Stimulated activated CD8-positive, alpha-beta memory T cell treated with anti-CD3 and anti-CD28 coated beads, Interleukin-7, amount 100 ng/mL, for 1 hour (primary cell): ENCODE results near the gene ASXL1.

Source experiments
- DNase-seq, 2 donors: peaks; one replicate each; pipeline ENCODE4 v3.0.0-alpha.2; 2020; ENCODE audit warnings: low read depth in 2 of 2

The ASXL1 gene

DNA sequence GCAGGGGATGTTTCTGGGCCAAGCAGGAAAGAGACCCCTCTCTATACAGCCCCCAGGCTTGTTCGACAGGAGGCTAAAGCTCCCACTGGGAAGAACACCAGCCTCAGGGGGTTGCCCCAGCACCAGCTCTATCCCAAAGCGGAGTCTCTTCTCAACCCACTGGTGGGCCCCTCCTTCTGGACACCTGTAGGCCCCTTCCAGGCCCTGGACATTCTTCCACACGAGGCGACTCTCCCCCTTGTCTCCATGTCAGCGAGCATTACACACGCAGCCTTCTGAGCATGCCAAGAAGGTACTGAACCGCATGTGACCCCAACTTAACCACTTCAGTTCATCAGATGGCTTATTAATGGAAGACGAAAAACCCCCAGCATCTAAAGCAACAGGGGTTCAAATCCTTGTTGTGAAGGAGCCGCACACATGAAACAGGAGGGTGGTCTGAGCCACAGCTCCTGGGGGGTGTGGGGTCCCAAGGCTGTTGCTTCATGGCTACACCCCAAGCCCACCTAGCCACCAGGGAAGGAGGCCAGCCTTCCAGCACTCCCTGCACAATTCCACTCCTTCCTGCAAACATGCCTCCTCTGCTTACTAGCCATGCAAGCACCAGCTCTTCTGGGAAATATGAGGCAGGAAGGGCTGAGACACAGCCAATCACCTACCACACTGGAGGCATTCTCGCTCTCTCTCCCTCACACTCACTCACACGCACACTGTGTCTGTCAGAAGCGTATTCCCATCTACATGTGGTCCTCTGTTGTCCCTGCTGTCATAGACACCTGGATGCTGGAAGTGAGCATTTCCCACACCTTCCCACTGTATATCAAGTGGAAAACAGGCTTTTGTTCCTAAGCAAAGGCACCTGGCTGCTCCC lies 122.5 kb downstream of the ASXL1 start:
- DNase-seq, result no peak

DNA sequence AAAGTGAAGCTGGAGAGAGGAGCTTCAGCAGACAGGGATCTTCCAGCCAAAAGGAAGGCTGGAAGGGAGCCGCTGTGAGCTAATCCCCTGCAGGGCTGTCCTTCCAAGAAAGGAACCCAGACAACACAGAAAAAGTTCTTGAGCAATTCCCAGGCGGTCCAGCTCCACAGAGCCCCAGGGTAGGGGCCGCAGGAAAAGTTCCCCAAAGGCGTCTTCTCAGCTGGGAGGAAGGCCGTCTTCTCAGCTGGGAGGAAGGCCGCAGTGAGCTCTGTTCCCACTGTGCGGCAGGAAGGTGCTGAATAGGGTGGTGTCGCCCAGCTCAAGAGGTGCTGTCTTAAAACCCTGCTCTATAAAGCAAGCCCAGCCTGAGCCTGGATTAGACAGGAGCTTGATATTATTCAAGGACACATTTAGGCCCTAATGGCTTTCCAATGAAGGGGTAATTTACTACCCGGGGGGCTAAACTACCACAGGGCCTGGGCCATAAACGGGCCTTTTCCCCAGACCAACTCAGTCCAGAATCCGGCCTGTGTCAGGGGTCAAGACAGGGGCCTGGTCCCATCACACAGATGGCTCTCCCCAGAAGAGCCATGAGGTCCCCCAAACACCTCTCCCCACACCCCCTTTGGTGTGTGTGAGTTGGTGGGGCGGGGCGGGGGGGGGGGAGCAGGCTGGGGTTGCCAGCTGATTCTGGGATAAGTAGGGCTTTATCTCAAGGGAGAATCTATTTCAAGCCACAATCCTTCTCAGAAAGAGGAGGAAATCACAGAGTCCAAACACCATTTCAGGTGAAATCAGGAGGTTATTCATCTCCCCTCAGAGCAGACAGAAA lies 123.4 kb downstream of the ASXL1 start:
- DNase-seq, result no peak

DNA sequence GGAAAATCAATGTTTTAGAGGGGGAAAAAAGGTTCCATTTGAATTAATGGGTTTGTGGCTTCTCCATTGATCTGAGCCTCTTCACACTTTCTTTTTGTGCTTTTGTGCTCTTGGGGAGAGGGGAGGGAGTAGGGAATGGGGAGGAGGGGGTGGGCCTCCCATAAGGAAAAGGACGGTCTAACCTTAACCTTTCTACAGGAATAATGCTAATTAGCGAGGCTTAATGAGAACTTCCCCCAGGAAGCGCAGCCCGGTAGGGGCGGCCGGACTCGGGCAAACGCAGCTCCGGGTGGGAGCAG lies 124.0 kb downstream of the ASXL1 start:
- DNase-seq, result no peak

DNA sequence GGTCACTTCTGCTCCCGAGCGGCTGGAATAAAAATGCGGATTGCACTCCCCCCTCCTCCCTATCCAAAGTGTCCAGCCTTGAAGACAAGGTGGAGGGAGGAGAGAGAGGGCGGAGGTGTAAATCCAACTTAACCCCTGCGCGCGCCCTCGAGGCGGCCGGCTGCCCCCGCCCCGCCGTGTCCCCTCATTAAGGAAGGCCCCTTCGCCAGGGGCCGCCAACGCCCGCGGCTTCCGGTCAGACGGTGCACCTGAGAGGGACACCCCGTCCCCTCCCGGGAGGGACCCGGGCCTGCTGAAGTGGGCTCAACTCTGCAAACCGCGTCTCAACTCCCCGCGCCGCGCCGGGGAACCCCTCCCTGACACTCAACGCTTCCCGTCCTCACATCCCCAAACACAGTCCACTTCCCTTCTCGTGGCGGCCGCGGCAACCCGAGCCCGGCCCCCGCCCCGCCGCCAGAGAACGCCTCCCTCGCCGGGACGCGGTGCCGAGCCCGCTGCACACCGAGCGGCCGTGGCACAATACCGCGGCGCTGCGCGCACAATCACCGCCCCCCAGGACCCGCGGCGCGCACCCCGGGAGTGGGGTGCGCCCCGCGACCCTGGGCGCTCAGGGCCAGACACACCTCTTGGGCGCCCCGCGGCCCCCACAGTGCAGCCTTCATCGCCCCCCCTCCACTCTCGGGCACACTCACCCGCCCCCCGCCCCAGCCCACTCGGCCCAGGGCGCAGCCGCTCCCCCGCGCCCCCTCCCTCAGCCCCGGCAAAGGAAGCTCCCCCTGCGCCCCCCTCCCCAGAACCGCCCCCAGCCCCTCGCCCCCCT lies 124.5 kb downstream of the ASXL1 start:
- DNase-seq, result no peak

DNA sequence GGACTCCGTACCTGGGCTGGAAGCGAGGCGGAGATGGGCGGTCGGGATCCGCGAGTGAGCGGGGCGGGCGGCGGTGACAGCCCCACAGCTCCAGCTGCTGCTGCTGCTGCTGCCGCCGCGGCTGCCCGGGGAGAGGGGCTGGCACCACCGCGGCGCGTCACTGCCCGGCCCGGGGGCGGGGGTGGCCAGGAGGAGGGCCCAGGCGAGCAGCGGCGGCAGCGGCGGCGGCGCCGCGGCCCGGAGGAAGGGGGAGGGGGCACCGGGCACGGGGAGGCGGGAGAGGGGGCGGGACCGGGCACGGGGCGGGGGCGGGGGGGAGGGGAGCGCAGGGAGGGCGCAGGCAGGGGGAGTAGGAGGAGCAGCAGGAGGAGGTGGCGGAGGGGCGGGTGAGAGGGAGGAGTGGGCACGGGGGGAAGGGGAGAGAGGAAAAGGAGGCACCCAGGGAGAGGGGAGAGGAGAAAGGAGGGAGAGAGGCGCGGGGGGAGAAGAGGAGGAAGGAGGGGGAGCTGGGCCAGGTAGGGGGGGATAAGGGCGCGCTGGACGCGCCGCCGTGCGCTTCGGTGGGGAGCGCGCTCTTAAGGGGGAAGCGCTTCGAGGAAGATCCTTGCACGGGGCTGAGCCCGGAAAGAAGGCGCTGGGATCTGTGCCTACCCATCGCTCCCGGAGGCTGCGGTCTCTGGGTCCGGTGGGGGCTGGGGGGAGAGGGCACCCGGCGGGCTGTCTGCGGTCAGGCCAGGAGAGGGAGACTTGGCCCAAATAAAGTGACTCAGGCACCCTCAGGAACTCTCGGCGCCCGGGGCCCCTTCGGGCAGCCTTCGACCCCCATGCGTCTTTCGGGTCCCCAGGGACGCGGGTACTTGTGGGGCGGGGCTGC lies 125.5 kb downstream of the ASXL1 start:
- DNase-seq, result peak; percentile 30 to 37

DNA sequence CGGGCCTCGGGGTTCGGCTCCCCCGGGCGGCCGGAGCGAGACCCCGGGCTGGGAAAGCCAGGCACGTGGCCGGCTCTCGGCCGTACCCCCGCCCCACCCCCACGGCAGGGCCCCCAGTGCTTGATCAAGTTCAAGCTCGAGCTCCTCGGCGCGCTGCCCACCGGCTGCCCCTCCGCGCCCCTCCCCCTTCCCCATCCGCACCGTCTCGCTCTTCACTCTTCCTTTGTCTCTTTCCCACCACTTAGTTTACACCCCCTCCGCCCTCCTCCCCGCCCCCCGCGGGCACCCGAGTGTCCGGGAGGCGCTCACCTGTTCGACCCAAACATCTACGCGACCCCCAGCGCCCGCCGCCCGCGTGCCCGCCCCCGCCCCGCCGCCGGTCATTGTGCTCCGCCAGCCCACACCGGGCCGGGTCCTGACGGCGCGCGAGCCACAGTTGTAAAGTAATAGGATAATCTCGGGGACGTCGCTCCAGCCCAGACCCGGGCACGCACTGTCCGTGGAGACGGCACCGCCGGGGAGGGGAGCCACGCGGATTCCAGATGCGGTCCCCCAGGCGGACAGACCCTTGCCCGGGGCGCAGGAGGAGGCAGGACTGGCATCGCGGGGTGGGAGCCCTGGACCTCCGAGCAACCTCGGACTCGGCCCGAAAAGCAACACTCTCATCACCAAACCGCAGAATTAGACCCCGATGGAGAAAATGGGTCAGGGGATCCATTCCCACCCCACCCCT lies 126.3 kb downstream of the ASXL1 start:
- no peak for DNase-seq

DNA sequence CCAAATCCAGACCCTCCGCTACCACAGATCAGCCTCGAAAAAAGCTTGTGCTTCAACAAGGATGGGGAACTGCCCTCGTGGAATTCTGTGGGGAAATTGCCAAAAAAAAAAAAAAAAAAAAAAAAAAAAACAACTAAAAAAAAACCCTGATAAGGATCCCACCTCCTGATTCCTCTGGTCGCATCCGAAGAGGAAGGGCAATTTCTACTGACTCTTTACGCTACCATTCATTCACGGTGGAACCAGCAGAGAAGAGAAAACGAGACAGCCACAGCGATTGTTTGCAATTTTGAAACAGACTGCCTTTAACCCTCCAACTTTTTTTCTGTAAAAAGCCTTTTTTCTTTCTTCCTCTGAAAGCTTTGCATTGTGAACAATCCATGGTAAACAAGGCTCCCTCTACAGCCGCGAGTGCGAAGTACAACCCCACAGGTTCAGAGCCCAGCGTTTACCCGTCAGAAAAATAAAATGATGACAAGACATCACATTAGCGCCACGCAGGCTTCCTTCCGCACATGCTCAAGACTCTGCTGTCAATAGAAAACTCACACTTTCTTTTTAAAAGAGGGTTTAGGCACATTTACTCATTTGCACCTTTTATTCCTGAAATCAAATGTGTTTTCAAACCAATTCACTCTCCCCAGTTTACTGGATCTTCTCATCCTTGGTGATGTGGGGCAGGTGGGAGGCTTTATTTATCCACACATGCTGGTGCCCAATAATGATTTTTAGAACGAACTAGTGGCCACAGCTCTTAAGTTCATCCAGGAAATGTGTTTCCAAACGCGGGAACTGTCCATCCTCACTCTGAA lies 127.0 kb downstream of the ASXL1 start:
- DNase-seq, result peak; percentile 56 to 67

DNA sequence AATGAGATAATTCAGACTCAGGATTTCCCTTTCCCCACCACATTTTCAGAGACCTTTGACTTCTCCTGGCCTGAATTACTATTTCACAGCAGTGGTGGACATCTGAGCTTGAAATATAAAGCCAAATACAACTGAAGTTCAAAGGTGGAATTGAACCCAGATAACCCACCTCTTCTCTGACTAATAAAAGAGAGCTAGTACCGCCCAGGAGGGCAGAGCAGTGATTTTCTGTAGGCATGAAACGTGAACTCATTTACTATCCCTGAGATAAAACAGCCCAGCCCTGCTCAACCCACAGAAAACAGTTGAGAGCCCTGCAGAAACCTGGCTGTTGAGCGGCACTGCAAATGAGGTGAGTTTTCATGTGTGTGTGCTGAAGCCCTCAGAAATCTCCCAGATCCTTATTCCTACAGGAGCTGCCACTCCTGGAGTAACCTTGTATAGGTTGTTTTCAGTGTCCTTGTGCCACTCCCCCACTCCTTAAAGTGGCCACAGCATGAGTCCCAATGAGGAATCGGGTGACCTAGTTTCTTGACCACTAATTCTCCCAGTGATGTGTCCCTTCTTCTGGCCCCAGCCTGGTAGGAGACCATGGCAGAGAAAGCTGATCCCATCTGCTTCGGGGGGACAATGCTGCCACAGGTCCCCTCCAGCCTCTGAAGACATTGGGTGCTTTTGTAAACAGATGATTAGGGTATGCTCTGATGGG lies 127.8 kb downstream of the ASXL1 start:
- DNase-seq, result no peak

DNA sequence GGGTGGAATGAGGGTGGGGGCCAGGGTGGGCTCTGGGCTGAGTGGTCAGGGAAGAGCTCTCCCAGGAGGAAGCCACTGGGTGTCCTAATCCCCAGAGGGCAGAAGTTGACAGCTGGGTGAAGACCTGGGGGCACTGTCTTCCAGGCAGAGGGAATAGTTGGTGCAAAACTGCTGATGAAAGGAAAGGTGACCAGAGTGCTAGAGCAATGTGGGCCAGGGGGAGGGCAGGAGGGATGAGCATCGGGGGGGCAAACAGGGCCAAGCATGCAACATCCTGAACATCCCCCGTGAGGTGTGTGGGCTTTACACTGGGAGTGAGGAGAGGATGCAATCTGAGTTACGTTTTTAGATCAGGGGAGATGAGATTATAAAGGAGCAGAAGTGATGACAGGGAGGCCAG lies 129.2 kb downstream of the ASXL1 start:
- no peak for DNase-seq

DNA sequence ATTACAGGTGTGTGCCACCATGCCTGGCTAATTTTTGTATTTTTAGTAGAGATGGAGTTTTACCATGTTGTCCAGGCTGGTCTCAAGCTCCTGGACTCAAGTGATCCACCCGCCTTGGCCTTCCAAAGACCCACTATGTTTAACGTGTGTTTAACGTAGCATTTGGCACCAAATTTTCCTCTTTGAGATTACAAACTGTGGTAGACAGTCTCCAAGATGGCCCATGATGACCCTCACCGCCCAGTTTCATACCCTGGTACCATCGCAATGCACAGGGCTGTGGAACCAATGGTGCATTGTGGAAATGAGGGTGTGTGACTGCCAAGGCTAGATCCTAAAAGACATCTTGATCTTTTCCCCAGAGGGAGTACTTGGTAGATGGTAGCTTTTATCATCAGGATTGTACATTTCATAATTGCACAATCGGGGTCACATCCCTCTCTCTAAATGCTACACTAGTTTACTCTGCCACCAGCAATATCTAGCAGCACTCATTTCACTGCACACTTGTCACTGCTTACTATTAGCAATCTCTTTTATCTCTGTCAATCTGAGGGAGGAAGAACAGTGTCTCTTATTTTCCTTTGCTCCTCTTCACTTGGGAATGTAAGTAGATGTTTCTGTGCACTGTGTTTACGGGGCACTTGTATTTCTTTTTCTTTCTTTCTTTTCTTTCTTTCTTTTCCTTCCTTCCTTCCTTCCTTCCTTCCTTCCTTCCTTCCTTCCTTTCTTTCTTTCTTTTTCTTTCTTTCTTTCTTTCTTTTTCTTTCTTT lies 130.1 kb downstream of the ASXL1 start:
- DNase-seq, result no peak
